NCI-H345 (cell line): Measurements from ENCODE around the gene HYAL2.

ENCODE experiments used
- DNase-seq: peaks from one replicate; lab custom pipeline; 2025; lab: John Stamatoyannopoulos, UW

Gene HYAL2

DNA sequence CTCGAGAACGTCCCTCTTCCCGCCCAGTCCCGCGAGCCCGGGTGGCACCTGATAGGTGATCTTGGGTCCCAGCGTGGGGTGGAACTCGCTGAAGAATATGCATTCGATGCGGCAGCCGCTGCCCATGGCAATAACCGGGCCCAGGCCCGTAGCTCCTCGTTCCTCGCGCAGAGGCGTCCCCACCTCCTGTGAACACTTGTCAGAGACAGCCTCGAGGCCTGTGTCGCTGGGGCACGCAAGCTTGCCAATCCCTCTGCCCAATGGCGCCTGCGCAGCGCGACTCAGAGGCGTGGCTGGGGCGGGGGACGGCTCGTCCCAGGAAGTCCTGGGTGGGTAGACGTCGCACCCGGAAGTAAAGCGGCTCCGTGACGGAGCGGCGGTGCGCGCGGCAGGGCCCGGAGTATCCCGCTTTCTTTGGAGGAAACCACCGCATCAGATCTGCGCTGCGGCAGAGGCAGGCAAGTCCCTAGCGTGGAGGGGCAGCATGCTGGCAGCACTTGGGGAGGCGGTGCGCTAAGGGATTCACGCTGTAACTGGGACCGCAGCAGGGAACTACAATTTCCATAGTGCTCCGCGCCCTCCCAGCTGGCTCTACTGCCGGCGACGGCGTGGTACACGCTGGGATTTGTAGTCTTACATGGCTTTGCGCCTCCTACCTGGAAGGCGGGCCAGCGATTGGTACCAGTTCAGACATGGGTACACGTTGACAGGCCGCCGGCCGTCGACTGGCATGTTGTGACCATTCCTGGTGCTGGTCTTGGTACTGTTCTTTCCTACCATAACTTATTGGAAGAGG is 28.2 kb upstream of the HYAL2 start, which contains the start of the genes CYB561D2 and NPRL2:
Gene CYB561D2 (plus strand): TSS at position 336 of the 796 bp plus-strand sequence. CDS start 572 bp downstream, outside the sequence.
Gene NPRL2 (minus strand): TSS at position 249 of the 796 bp plus-strand sequence. CDS start 123 bp downstream, at position 126.
- peak; percentile 92 for DNase-seq

DNA sequence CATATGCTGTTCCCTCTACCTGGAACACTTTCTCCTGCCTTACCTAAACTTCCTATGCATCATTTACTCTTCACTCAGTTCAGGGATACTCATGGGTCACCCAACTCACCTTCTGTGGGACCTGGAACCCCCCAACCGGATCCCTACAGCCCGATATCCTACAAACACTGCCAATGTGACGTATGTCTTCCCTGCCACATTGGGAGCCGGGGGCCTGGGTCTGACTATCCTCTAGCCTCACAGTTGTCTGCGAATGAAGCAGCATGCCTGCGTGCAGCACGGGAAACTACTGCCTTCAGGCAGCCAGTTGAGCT is 27.6 kb upstream of the HYAL2 start:
- DNase-seq: no peak

DNA sequence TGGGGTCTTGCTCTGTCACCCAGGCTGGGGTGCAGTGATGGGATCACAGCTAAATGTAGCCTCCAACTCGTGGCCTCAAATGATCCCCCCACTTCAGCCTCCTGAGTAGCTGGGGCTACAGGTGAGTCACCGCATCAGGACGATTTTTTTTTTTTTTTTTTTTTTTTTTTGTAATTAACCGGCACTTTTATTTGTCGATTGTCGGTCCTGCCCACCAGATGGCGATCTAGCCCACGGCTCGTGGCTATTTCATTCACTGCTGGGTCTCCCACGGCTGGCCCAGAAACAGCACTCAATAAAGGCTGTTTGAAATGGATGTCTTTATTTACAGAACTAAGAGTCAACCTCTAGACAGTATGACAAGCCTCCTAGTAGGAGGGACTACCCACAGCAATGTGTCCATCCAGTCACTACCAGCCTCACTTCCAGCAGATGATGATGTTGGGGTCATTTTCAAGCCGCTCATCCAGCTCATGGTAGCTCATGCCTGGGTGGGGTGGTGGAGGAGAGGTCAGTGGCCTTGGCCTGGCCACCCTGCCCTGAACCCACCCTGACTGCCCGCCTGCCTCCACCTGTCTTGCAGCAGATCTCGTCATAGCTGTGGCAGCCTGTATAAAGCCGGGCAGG is 24.8 kb upstream of the HYAL2 start:
- DNase-seq: peak; percentile 50

DNA sequence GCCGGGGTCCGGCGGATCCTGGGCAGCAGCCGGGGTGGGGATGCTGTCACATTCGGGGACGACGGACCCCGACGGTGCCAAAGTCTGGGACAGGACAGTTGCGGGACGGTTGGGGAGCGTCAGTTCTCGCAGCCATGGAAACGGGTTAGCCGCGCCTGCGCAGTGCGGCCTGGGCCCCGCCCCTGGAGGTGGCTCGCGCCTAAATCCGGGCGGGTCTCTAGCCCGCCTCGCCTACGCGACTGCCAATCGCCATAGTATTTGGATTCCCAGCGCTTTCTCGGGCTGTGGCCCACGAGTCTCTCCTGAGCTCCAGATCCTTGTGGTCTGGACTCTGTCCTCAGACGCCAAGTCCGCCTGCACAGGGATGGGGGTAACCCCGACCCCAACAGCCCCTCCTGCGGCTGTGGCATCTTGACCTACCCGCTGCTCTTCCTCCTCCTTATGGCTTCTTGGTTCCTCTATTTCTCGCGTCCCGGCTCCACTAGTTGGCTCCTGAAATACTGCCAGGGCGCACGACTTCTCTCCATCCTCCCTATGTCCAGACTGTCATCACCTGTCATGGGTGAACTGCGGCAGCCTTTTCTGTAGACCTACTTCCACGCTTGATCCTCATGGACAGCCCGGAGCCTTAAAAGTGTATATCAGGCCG is 23.2 kb upstream of the HYAL2 start, which contains the start of gene ZMYND10:
Gene ZMYND10 (minus strand): TSS at position 147 of the 649 bp plus-strand sequence. CDS start 153 bp downstream, outside the sequence.
- peak; percentile 66 for DNase-seq

DNA sequence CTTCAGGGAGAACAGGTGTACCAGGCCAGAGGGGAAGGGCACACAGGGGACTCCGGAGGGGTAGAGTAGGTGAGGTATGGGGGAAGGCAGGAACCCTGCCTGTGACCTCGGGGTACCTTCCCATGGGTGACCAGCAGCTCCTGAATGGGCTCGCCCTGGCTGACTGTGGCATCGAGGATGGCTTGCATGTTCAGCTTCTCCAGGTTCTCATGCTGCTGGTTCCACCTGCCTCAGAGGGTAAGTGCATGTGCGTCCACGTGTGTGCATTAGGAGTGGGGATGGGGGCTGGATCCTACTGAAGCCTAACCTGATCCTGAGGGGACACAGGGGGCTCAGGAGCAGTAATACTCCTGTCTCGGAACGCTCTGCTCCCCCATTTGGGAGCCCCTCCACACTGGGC is 22.5 kb upstream of the HYAL2 start:
- DNase-seq: no peak

DNA sequence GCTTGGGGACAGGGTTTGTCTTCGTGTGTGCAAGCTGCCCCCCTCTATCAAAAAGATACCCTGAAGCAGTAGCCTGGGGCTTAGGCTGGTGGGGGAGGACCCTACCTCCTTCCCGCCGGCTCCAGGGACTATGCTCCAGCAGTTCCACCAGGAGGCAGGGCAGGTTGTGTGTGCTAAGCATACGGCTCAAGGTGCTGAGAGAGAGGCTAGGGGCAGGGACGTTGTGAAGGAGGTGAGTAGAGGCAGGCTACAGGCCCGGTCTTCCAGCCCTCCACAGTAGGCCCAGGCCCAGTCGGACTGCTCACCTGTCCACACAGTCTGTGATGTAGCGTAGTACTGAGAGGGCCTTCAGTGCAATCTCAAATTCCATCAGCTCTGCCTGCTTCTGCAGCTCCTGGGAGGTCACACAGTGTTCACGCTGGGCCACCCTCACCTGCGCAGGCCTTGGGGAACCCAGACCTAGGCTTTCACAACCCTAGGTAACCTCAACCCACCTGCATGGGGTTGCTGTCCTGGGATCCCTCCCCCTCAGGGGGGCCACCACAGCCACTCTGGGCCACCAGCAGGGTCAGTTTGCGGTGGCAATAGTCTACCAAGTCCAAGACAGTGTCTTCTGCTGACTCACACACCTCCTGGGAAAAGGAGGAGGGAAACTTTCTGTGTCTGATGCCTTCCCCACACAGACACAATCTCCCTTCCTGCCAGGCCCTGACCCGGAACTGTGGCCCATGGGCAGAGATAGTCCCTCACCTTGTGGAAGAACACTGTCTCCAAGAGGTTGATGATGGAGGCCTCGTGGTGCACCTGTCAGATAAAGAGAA is 20.5 kb upstream of the HYAL2 start:
- DNase-seq: no peak

DNA sequence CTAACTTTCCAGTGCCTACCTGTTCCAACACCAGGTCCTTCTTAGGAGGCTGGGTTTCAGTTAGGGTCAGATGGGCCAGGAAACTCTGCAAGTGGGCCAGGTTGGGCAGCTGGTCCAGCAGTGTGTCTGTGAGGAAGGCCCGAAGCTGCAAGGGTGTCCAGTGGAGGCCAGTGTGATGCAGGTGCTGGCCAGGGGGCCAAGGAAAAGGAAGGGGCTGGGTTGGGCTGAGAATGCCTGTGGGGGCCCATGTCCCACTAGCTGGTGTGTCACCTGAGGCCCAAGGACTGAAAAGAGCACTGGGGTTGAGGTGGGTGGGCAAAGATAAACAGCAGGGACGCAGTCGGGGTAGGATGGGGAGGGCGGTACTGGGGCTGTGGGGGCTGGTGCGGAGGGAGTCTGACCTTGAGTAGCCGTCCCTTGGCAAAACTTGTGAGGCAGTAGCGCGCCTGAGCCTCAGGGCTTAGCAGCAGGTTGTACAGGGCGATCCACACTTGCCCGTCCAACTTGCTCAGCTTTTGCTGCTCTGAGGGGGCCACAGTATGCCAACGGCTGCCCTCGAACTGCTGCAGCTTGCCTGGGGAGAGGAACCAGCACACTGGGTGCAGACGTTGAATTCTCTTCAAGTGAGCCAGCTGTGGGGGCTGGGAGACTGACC is 19.6 kb upstream of the HYAL2 start:
- no peak for DNase-seq

DNA sequence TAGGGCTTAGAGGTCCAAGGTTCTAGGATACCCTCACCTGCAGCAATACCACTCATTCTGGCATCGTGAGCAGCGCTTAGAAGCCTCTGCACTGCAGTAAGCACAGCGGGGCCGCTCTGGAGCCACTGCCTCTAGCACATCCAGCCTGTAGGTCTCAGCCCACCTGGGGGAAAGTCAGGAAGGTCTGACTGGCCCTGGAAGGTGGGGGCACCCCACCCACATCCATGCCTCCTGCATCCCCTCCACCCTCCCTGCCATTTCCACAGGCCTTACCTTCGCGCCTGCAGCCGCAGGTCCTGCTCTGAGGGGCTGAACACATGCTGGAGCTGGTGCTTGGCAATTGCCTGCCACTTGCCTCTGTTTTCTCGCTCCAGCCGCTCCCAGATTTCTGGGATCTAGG is 19.0 kb upstream of the HYAL2 start:
- no peak for DNase-seq

DNA sequence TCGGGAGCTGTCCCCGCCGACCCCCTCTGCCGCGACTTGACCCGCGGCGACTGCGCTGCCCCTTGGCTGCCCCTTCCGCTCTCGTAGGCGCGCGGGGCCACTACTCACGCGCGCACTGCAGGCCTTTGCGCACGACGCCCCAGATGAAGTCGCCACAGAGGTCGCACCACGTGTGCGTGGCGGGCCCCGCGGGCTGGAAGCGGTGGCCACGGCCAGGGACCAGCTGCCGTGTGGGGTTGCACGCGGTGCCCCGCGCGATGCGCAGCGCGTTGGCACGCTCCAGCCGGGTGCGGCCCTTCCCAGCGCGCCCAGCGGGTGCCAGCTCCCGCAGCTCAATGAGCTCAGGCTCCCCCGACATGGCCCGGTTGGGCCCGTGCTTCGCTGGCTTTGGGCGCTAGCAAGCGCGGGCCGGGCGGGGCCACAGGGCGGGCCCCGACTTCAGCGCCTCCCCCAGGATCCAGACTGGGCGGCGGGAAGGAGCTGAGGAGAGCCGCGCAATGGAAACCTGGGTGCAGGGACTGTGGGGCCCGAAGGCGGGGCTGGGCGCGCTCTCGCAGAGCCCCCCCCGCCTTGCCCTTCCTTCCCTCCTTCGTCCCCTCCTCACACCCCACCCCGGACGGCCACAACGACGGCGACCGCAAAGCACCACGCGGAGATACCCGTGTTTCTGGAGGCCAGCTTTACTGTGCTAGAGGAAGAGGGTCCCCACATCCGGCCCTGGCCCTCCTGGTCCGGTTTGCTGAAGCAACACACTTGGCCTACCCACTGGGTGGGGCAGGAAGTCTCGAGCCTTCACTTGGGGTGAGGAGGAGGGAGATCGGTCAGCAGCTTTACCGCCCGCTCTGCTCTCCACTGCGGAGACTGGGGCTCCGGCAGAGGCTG is 18.1 kb upstream of the HYAL2 start, which contains the start of gene RASSF1:
Gene RASSF1 (minus strand): TSS at position 389 of the 882 bp plus-strand sequence. CDS start 31 bp downstream, at position 358.
- DNase-seq: no peak

DNA sequence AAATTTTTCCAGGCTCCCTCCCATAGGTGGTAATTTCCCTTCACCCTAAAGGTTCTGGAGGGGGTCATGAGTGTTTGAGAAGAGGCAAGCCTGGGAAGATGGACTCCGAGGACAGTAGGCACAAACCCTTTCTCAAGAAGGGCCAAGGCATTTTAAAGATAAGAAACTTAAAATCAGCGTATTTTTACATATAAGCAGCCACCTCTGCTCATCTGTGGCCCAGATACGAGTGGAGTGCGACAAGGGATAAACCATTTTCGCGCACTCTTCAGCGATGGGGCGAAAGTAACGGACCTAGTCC is 17.6 kb upstream of the HYAL2 start:
- no peak for DNase-seq

DNA sequence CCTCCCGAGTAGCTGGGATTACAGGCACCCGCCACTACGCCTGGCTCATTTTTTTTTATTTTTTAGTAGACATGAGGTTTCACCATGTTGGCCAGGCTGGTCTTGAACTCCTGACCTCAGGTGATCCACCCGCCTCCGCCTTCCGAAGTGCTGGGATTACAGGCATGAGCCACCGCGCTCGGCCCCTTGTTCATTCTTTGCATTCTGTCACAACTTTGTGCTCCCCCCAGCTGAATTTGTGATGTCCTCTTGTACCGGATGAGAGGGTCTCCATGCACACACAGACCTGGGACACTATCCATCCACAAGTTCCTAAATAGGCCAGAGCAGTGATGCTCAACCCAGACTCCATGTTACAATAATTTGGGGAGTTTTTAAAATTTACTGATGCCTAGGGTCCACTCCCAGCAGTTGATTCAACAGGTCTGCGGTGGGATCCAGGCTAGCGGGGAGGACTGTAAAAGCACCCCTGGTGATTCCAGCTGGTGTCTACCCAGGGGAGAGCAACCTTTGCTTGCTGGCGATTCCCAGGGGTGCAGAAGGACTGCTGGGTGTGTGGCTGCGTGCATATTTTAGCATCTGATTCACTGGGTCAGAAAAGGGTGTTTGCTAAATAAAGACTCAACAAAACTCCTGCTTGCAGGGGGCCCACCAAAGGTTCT is 17.1 kb upstream of the HYAL2 start:
- DNase-seq: no peak

DNA sequence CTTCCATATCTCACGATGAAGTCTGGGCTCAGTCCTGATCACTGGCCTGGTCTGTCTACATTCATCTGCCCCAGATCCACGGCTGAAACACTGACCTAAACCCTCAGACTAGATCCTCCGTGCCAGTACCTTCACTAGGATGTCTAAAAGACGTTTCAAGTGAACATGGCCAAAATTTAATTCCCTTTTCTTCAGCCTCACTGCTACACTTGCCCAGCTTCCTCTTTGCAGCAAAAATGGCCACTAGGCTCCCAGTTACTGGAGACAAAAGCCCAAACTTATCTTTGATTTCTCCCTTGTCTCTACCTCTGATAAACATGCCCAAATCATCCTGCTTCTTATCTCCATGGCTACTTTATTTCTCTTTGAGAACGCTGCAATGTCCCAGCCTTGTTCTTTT is 16.4 kb upstream of the HYAL2 start:
- no peak for DNase-seq

DNA sequence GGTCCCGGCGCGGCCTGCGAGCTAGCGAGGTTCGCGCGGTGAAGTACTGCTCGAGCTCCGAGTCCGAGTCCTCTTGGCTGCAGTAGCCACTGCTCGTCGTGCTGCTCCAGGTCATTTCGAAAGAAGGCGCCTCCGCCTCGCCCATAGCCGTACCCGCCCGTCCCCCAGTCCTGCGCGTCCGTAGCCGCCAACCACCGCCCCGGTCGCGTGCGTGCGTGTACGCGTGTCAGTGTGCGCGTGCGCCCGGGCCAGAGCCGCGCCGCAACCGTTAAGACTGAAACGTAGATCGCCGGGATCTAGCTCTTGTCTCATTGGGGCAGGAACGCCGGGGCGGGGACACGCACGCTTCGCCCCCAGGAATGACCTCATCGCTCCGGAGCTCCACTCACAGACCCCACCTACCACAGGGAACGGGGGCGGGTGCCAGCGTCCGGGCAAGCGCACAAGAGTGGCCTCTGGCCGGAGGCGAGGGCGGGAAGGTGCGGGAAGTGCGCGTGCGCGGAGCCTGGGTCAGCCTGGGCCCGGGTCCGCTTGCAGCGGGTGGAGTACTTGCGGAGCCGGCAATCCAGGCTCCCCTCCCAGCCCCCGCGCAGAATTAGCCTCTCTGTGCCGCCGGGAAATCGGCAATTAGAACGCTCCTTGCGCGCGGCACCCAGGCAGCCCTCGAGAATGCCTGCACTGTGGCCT is 14.8 kb upstream of the HYAL2 start:
- DNase-seq: peak; percentile 97

DNA sequence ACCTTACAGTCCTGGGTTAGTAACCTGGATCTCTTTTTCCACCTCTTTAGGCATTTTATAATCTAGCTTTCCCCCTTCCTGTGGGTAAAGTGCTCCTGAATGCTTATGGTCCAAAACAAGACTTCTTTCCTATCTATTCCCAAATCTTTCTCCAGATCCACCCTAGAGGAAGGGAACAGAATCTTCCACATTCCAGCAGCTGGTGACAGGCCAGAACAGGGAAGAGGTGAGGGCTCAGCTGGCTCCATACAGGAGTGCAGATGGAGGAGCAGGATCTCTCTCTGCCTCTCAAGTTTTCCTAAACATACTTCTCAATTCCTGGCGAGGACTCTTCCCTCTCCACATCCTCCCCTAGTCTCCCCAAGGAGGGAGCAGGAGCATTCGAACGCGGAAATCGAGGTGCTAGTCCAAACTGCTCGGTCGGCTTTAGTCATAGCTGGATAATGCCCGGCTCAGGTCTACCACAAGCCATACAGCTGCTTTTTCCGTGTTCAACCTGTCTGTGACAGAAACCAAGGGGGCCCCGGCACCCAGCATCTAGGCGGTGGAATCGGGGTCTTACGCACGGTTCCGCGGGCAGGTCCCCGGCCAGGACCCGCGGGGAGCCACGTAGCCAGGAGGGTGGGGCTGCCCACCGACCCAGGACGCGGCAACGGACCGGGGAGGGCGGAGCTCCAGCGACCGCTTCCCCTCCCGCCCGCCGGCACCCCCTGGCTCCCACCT is 14.1 kb upstream of the HYAL2 start:
- DNase-seq: no peak

DNA sequence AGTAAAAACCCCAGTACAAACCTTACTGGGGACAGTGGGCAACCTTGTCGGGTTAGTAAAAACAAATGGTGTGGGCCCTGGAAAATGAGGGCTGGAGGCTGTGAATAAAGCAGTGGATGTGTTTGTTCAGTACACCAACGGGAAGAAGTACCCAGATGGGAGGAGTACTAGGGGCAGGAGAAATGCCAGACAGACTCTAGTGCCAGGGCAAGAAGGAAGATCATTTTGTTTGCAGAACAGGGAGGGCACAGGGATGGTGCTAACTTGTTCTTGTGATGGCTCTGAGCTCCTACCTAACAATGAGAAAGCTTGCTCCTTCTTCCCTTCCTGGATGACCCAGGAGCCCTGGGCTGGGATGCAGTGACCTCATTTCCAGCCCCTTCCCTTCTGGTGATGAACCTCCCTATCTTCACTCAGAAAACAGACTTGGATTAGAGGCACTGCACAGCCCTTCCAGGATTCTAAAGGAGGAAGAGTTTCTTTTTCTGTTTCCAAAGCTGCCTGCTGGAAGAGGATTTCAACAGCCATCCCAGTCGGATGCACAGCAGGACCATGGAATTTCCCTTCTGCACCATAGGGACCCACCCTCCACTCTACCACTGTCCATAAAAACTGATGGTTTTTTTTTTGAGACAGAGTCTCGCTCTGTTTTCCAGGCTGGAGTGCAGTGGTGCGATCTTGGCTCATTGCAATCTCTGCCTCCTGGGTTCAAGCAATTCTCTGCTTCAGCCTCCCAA is 12.0 kb upstream of the HYAL2 start:
- DNase-seq: no peak

DNA sequence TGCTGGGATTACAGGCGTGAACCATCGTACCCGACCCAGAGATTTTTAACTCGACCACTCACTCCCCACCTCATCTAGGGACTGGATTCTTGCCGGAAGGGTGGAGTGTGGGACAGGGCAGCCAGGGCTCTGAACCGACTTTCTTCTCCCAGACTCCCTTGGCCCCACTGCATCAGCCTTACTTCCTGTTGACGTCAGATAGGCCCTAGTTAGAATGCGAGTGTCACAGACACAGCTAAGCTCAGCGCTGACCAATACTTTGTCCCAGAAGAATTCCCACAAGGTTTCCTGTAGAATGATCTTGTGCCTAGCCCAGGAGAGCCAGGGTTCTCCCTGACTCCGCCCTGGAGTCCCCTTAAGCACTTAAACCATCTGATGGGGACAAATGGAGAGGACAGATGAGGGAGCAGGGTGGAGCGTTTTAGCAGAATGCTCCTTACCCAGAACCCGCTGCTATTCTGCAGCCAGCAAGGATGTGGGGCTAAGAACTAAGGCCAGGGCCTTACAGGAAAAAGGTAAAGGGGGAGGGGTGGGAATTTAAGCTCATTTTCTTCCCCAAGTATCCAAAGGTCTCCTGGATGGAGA is 11.3 kb upstream of the HYAL2 start:
- DNase-seq: no peak

DNA sequence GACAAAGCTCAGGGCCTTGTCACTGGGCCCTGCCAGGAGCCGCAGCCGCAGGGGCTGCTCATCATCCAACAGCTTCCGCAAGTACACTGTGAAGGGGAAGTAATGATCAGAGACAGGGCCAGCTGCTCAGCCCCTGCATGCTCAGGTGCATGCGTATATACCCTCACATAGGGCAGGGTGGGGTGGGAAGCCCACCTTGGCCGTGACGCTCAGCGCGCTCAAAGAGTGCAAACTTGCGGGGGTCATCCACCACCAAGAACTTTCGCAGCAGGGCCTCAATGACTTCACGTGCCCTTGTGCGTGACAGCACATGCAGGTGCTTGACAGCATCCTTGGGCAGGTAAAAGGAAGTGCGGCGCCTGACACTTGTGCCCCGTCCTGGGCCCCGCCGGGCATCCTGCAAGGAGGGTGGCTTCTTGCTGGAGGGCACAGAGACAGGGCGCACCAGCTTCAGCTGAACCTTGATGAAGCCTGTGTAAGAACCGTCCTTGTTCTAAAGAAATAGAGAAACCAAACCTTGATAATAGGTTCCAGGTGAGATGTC is 8.9 kb upstream of the HYAL2 start:
- no peak for DNase-seq
